GM12801 (cell line): Measurements from ENCODE around the gene STRN4.

Experiments used
- TF ChIP-seq, protein P1 (sequence below): IDR thresholded peaks from one replicate; pipeline ENCODE4 v1.5.1; 2011; ENCODE audit warnings: control low read depth; ENCODE audit not compliant: insufficient read length; ENCODE audit errors: extremely low read depth

STRN4 gene

DNA sequence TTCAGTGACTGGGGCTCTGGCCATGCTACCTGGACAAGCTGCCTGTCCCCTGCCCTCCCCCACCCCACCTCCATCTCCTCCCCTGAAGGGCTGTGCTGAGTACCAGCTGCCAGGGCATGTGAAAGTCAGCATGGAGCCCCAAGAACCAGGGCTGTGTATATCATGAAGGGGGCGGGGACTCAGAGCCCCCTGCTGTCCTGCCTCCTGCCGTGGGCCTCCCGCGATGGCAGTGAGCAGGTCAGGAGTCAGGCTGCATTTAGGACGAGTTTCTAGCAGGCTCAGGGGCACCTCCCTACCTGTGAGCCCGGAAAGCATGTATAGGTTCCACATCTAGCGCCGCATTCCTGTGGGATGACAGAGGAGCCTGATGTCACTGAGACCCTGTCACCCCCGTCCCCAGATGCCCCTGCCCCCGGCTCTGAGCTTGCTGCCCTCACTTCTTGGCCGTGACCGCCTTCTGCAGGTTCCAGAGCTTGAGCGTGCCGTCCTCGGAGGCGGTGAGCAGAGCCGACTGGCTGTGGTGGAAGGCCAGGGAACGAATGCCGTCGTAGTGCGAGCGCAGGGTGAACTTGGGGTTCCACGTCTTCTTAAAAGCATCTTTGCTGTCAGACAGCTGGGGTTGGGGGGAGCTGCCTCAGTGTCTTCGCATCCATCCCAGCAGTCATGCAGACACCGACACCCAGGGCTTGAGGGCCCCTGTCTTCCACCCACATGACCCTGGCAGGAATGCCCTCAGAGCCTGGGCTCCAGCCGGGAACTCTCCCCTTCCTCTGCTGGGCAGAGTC, 21.0 kb downstream of the STRN4 start:
- TF ChIP-seq, protein P1, sequence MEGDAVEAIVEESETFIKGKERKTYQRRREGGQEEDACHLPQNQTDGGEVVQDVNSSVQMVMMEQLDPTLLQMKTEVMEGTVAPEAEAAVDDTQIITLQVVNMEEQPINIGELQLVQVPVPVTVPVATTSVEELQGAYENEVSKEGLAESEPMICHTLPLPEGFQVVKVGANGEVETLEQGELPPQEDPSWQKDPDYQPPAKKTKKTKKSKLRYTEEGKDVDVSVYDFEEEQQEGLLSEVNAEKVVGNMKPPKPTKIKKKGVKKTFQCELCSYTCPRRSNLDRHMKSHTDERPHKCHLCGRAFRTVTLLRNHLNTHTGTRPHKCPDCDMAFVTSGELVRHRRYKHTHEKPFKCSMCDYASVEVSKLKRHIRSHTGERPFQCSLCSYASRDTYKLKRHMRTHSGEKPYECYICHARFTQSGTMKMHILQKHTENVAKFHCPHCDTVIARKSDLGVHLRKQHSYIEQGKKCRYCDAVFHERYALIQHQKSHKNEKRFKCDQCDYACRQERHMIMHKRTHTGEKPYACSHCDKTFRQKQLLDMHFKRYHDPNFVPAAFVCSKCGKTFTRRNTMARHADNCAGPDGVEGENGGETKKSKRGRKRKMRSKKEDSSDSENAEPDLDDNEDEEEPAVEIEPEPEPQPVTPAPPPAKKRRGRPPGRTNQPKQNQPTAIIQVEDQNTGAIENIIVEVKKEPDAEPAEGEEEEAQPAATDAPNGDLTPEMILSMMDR: no peak

DNA sequence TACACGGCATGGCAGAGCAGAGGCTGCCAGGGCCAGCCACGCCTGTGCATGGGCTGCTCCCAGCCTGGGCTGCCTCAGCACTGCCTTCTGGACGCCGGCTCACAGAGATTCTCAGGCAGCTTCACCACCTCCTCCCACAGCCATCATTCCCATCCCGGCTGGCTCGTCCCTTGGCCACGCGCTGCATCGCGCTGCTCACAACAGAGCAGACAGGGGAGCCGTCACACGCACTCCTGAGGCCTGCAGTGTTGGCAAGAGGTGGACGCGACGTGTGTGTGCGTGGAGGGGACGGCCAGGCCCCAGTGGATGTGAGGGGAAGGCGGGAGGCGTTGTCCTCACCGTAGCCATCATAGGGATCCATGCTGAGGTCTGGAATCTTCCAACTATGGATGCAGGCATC, 21.8 kb downstream of the STRN4 start:
- TF ChIP-seq, protein P1: no peak

DNA sequence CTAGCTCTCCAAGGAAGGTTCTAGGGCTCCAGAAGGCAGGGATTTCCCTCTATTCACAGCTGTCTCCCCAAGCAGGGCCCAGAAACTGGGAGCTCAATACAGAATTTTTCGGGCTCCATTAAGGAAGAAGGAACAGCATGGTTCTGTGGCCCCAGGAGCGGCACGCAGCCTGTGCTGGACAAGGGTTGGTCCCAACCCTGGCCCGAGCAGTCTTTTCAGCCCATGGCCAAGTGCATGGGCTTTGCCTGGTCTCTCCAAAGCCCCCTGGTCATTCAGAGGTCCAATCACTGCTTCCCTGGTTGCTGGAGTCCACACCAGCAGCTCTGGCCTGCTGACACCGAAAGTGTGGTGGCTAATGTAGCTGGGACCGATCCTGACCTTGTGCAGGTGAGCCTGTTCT, 22.8 kb downstream of the STRN4 start:
- TF ChIP-seq, protein P1: no peak

DNA sequence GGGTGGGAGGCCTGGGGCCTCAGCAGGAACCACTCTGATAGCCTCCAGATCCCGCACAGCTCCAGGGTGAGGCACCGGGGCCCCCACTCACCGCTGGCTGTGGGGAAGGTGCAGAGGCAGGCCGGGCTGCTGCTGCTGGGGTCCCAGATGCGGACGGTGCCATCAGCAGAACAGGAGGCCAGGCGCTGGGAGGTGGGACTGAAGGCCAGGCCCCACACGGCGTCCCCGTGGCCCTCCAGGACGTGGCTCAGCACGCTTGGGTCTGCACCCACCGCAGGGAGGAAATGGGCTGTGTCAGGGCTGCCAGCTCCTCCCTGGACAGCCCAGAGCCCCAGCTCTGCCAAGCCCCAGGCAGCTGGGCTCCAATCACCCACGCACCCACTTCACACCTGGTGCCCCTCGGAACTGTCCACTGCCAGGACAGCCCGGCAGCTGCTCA, 23.2 kb downstream of the STRN4 start:
- TF ChIP-seq, protein P1: no peak

DNA sequence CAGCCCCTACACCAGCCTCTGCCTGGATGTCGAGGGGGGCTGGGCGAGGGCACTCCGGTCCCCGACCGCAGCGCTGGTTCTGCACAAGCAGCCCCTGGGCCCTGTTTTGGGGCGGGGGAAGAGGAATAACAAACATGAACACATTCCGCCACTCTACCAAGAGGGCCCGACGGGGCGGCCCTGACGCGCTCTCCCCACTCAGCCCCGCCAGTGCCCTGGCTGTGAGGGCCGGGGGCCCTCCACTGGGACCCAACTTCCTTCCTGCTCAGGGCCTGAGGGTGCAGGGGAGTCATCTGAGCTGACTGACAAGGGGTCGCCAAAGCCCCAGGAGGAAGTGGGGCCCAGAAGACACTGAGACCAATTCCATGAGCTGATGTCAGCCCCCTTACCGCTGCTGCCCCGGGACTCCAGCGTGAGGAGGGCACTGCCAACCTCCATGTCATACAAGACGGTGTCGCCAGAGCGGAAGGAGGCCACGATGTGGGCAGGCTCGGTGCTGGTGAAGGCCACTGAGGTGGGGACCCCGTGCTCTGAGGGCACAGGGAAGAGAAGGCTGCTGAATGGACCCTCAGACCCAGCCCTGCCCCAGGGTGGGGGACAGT, 23.7 kb downstream of the STRN4 start:
- TF ChIP-seq, protein P1: no peak

DNA sequence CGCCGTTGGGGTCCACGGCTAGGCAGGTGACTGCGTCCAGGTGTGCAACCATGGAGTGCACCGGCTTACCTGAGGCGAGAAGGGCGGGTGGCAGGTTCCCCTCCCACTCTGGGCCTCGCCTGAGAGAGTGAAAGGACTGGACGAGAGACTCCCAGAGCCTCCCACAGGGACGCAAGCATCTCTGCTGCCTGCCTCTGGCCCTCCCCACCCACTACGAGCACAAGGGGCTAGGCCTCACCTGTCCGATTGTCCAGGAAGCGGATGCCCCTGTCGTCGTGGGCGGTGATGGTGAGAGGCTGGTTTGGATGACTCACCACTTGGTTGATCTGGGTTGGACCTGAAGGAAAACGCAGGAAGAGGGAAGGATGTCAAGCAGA, 24.3 kb downstream of the STRN4 start:
- TF ChIP-seq, protein P1: no peak

DNA sequence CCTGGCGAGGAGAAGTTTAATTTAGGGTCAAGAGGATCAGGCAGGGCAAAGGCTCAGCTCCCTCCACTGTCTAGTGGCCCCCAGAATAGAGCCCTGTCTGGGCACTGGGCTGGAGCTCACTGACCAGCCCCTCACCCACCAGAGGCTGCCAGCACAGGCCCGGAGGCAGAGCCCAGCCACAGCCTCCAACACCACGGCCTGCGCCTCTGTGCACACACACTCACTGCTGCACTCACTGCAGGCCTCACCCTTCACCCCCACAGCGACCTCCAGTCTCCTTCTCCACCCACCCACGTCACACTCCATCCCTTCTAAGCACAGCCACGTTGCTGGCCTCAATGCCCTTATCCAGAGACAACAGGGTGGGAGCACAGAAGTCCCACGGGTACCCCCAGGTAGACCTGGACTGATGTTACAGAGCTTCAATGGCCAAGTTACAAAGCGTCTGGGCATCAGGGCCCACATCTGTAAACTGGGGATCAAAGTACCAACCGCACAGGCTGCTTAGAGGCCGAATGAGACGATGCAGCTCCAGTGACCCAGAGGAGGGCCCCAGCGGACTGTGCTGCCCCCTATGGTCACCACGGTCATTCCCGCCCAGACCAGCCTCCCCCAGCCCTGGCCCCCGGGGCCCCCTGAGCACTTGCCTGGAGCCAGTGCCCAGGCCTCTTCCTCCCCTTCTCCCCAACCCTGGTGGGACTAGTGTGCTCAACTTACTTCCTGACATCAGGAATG, 24.8 kb downstream of the STRN4 start:
- TF ChIP-seq, protein P1: no peak
